Spleen (tissue), 7 donors: ENCODE data around the gene EXOC1L.

Source experiments
- POLR2A ChIP-seq, 3 donors: fragments of 450-650 bp; IDR thresholded peaks; one replicate each; pipeline ENCODE4 v1.5.1; 2017; ENCODE audit warnings: antibody characterized with exemption in 3 of 3, mild to moderate bottlenecking in 1 of 3
- TF ChIP-seq, protein P1 (sequence below), 11 experiments: fragments of 200-600 bp in 7 of 11; fragments of 450-650 bp in 4 of 11; sonication (generic) in 4 of 11; IDR thresholded peaks in 8 of 11; conservative IDR thresholded peaks in 3 of 11; 1 replicate in 7 of 11; 2 replicates in 4 of 11; pipeline versions ENCODE4 v1.4.0 to v1.8.0; 2016 to 2021; ENCODE audit warnings: antibody characterized with exemption in 11 of 11, inconsistent platforms in 4 of 11, mild to moderate bottlenecking in 1 of 11
- donor health status: DM: no; HTN: no; CAD: no; lungs with moderate emphysema.
- donor health status: DM: no; HTN: no; CAD: no.
- donor health status: DM: no; HTN: no; CAD: no.

GRCh38 chr4:55791666-55792065 is 27.9 kb upstream of the EXOC1L start:
- TF ChIP-seq, protein P1, sequence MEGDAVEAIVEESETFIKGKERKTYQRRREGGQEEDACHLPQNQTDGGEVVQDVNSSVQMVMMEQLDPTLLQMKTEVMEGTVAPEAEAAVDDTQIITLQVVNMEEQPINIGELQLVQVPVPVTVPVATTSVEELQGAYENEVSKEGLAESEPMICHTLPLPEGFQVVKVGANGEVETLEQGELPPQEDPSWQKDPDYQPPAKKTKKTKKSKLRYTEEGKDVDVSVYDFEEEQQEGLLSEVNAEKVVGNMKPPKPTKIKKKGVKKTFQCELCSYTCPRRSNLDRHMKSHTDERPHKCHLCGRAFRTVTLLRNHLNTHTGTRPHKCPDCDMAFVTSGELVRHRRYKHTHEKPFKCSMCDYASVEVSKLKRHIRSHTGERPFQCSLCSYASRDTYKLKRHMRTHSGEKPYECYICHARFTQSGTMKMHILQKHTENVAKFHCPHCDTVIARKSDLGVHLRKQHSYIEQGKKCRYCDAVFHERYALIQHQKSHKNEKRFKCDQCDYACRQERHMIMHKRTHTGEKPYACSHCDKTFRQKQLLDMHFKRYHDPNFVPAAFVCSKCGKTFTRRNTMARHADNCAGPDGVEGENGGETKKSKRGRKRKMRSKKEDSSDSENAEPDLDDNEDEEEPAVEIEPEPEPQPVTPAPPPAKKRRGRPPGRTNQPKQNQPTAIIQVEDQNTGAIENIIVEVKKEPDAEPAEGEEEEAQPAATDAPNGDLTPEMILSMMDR (IDR thresholded peaks at IDR 0.05 in 8 of 11, conservative IDR thresholded peaks at IDR 0.05 in 3 of 11) = no peak
- TF ChIP-seq POLR2A (IDR thresholded peaks at IDR 0.05) = no peak
